ENCODE results near the gene STK32B. TPM values are rescaled to one million over a fixed set of nuclear protein-coding genes. Genes with fewer than 3 reads are reported as not detected.
"Not testable (repeated sequence)": the region's sequence is repeated elsewhere in the genome, so short reads cannot be mapped to it uniquely, and the experiment has no call there.

The STK32B gene
- 10 to 100 TPM in 2 of 8 experiments, 1 to 10 TPM in 6; 1.8 to 25.1 (median 4.7) TPM for total RNA-seq

- peaks cover 0 to 2% of the 10 kb centered on the region in 2 donors for H3K4me1 ChIP-seq (replicated peaks in 1 of 2)
- in situ Hi-C loops (cut with MboI; ENCODE audit: low pct_unique_long_range_greater_than_20kb in 2 of 9, low sequenced_read_pairs in 9 of 9, unreplicated experiment in 9 of 9), result loop anchor here in 4 of 9 experiments (25.0 kb wide), 2 partner anchors 336 to 736 kb away; no protein-coding TSS in a partner anchor
- WGBS, 10 experiments, result 0% methylated on average over 1 to 4 of the region's 103 CpGs; no CpG with 5 or more reads in 8 of the 10 experiments
- H3K4me3 ChIP-seq, result peak within 1 kb of the TSS; percentile 30 to 48 (median 41)
- ATAC-seq (replicated peaks in 6 of 8), result peak; percentile 82 to 86 (median 84)
- H3K27ac ChIP-seq, result no peak within 1 kb of the TSS
Observed at GRCh38 chr4:5051278-5052203, at the start of gene STK32B. Gene STK32B, plus strand, starts transcription at chr4:5051480.

- H3K4me3 ChIP-seq; ATAC-seq (replicated peaks in 6 of 8); in situ Hi-C loops (cut with MboI; ENCODE audit: low pct_unique_long_range_greater_than_20kb in 2 of 9, low sequenced_read_pairs in 9 of 9, unreplicated experiment in 9 of 9); H3K27ac ChIP-seq; H3K4me1 ChIP-seq (replicated peaks in 1 of 2): not testable (repeated sequence)
- WGBS, 10 experiments, result 50 to 100% (median 63%) methylated on average over 1 to 4 of the region's 6 CpGs; no CpG with 5 or more reads in 5 of the 10 experiments
Observed at GRCh38 chr4:5001641-5002040, 49.6 kb upstream of the STK32B start.

GRCh38 chr4:5003372-5003857 is 47.9 kb upstream of the STK32B start:
- Histone ChIP-seq H3K4me1 (replicated peaks in 1 of 2) (no peaks in the 10 kb centered on the region), H3K27ac (no peak overlapping the region), H3K4me3 (no peak overlapping the region)
- in situ Hi-C loops (cut with MboI; ENCODE audit: low pct_unique_long_range_greater_than_20kb in 2 of 9, low sequenced_read_pairs in 9 of 9, unreplicated experiment in 9 of 9), result no loop called here
- 20 to 86% (median 82%) methylated on average over 1 to 6 of the region's 9 CpGs; no CpG with 5 or more reads in 4 of the 10 experiments for WGBS, 10 experiments
- ATAC-seq (replicated peaks in 6 of 8), result no peak

- Histone ChIP-seq H3K27ac (no peak overlapping the region), H3K4me3 (no peak overlapping the region), H3K4me1 (replicated peaks in 1 of 2) (no peaks in the 10 kb centered on the region)
- in situ Hi-C loops (cut with MboI; ENCODE audit: low pct_unique_long_range_greater_than_20kb in 2 of 9, low sequenced_read_pairs in 9 of 9, unreplicated experiment in 9 of 9), result no loop called here
- no peak for ATAC-seq (replicated peaks in 6 of 8)
- 40 to 100% (median 93%) methylated on average over 1 to 3 of the region's 3 CpGs; no CpG with 5 or more reads in 2 of the 10 experiments for WGBS, 10 experiments
Observed at GRCh38 chr4:5003918-5004317, 47.4 kb upstream of the STK32B start.

- no peak overlapping the region for H3K4me3 ChIP-seq
- H3K27ac ChIP-seq, result no peak overlapping the region
- 0 to 80% (median 60%) methylated on average over 1 of the region's 8 CpGs; no CpG with 5 or more reads in 7 of the 10 experiments for WGBS, 10 experiments
- no peaks in the 10 kb centered on the region for H3K4me1 ChIP-seq (replicated peaks in 1 of 2)
- in situ Hi-C loops (cut with MboI; ENCODE audit: low pct_unique_long_range_greater_than_20kb in 2 of 9, low sequenced_read_pairs in 9 of 9, unreplicated experiment in 9 of 9), result no loop called here
- no peak for ATAC-seq (replicated peaks in 6 of 8)
Observed at GRCh38 chr4:5004496-5004895, 46.8 kb upstream of the STK32B start.

GRCh38 chr4:5006932-5007331 is 44.3 kb upstream of the STK32B start:
- ATAC-seq (replicated peaks in 6 of 8); H3K4me1 ChIP-seq (replicated peaks in 1 of 2); in situ Hi-C loops (cut with MboI; ENCODE audit: low pct_unique_long_range_greater_than_20kb in 2 of 9, low sequenced_read_pairs in 9 of 9, unreplicated experiment in 9 of 9); H3K27ac ChIP-seq; H3K4me3 ChIP-seq: not testable (repeated sequence)
- WGBS, 10 experiments, result 0 to 100% (median 79%) methylated on average over 1 to 10 of the region's 11 CpGs; no CpG with 5 or more reads in 1 of the 10 experiments

- WGBS, 10 experiments, result 0 to 100% (median 85%) methylated on average over 2 to 3 of the region's 3 CpGs; no CpG with 5 or more reads in 1 of the 10 experiments
- ATAC-seq (replicated peaks in 6 of 8), result no peak
- in situ Hi-C loops (cut with MboI; ENCODE audit: low pct_unique_long_range_greater_than_20kb in 2 of 9, low sequenced_read_pairs in 9 of 9, unreplicated experiment in 9 of 9), result no loop called here
Observed at GRCh38 chr4:5009796-5010195, 41.5 kb upstream of the STK32B start.

GRCh38 chr4:5010984-5011383 is 40.3 kb upstream of the STK32B start:
- H3K4me3 ChIP-seq, result no peak overlapping the region
- peaks cover 0 to 11% of the 10 kb centered on the region in 2 donors for H3K4me1 ChIP-seq (replicated peaks in 1 of 2)
- ATAC-seq (replicated peaks in 6 of 8), result no peak
- no peak overlapping the region for H3K27ac ChIP-seq
- 67 to 100% (median 80%) methylated on average over 1 to 2 of the region's 2 CpGs; no CpG with 5 or more reads in 5 of the 10 experiments for WGBS, 10 experiments
- in situ Hi-C loops (cut with MboI; ENCODE audit: low pct_unique_long_range_greater_than_20kb in 2 of 9, low sequenced_read_pairs in 9 of 9, unreplicated experiment in 9 of 9), result no loop called here

More at GRCh38 chr4:5009796-5010195, 41.5 kb upstream of the STK32B start:
- Histone ChIP-seq H3K4me3 (no peak overlapping the region), H3K27ac (no peak overlapping the region), H3K4me1 (replicated peaks in 1 of 2) (peaks cover 0 to 11% of the 10 kb centered on the region in 2 donors)

GRCh38 chr4:5012244-5012898 is 38.9 kb upstream of the STK32B start:
- 20 to 100% (median 93%) methylated on average over 1 to 5 of the region's 5 CpGs; no CpG with 5 or more reads in 1 of the 10 experiments for WGBS, 10 experiments
- peaks cover 0 to 11% of the 10 kb centered on the region in 2 donors for H3K4me1 ChIP-seq (replicated peaks in 1 of 2)
- in situ Hi-C loops (cut with MboI; ENCODE audit: low pct_unique_long_range_greater_than_20kb in 2 of 9, low sequenced_read_pairs in 9 of 9, unreplicated experiment in 9 of 9), result no loop called here
- peak in 3 of 8 experiments; percentile 57 to 87 (median 69) for ATAC-seq (replicated peaks in 6 of 8)
- H3K27ac ChIP-seq, result no peak overlapping the region
- H3K4me3 ChIP-seq, result no peak overlapping the region

GRCh38 chr4:5012958-5013357 is 38.3 kb upstream of the STK32B start:
- no peak overlapping the region for H3K4me3 ChIP-seq
- peaks cover 0 to 11% of the 10 kb centered on the region in 2 donors for H3K4me1 ChIP-seq (replicated peaks in 1 of 2)
- WGBS, 10 experiments, result 24 to 100% (median 64%) methylated on average over 1 to 2 of the region's 2 CpGs; no CpG with 5 or more reads in 4 of the 10 experiments
- in situ Hi-C loops (cut with MboI; ENCODE audit: low pct_unique_long_range_greater_than_20kb in 2 of 9, low sequenced_read_pairs in 9 of 9, unreplicated experiment in 9 of 9), result no loop called here
- H3K27ac ChIP-seq, result no peak overlapping the region
- peak in 3 of 8 experiments; percentile 27 to 65 (median 55) for ATAC-seq (replicated peaks in 6 of 8)

GRCh38 chr4:5014007-5014682 is 37.1 kb upstream of the STK32B start:
- in situ Hi-C loops (cut with MboI; ENCODE audit: low pct_unique_long_range_greater_than_20kb in 2 of 9, low sequenced_read_pairs in 9 of 9, unreplicated experiment in 9 of 9), result no loop called here
- H3K4me1 ChIP-seq (replicated peaks in 1 of 2), result peaks cover 0 to 11% of the 10 kb centered on the region in 2 donors
- peak in 2 of 8 experiments; percentile 46 to 50 for ATAC-seq (replicated peaks in 6 of 8)
- no peak overlapping the region for H3K4me3 ChIP-seq
- no peak overlapping the region for H3K27ac ChIP-seq
- 0 to 86% (median 58%) methylated on average over 2 to 7 of the region's 7 CpGs for WGBS, 10 experiments

- Histone ChIP-seq H3K4me1 (replicated peaks in 1 of 2) (peaks cover 0 to 6% of the 10 kb centered on the region in 2 donors), H3K4me3 (no peak overlapping the region), H3K27ac (no peak overlapping the region)
- no peak for ATAC-seq (replicated peaks in 6 of 8)
- in situ Hi-C loops (cut with MboI; ENCODE audit: low pct_unique_long_range_greater_than_20kb in 2 of 9, low sequenced_read_pairs in 9 of 9, unreplicated experiment in 9 of 9), result no loop called here
- WGBS, 10 experiments, result 0 to 63% (median 13%) methylated on average over 1 to 2 of the region's 2 CpGs; no CpG with 5 or more reads in 1 of the 10 experiments
Observed at GRCh38 chr4:5018096-5018495, 33.2 kb upstream of the STK32B start.

Measured in motor neuron (in vitro differentiated cells).